GM10266 (cell line): Measurements from ENCODE around the gene SPTLC2.

Source experiments
- DNase-seq: peaks from one replicate; pipeline ENCODE4 v3.0.0; 2012; ENCODE audit errors: extremely low spot score
- TF ChIP-seq, protein P1 (sequence below): IDR thresholded peaks from 2 replicates; pipeline ENCODE4 v1.5.1; 2012; ENCODE audit warnings: mild to moderate bottlenecking, low read depth; ENCODE audit not compliant: control insufficient read depth, insufficient read depth; ENCODE audit errors: missing control alignments

The SPTLC2 gene

DNA sequence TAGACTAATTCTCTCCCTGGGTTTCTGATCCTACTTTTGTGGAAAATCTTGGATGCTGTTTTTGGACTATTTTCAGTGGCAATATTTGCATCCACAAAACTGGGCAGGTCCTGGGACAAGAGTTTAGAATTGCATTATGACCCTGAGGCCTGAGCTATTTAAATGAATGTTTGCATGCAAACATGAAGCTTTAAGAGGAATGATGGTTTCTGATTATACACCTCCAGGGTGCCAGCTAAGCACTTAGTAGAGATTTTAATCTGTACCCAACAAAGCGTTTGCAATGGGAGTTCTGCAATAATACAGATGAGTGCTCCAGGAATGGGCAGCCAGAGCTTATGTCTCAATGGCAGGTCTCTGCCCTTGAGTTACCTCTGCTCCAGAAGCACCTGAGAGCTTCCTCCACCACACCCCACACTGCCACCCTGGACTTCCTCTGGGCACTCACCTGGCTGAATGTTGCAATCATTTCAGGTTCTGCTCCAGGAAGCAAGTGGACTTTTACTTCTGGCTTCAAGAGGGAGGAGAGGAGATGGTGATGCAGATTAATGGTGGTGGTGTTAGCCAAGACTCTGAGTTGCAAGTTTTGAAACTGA lies 6.0 kb upstream of the SPTLC2 start:
- no peak for DNase-seq
- TF ChIP-seq, protein P1, sequence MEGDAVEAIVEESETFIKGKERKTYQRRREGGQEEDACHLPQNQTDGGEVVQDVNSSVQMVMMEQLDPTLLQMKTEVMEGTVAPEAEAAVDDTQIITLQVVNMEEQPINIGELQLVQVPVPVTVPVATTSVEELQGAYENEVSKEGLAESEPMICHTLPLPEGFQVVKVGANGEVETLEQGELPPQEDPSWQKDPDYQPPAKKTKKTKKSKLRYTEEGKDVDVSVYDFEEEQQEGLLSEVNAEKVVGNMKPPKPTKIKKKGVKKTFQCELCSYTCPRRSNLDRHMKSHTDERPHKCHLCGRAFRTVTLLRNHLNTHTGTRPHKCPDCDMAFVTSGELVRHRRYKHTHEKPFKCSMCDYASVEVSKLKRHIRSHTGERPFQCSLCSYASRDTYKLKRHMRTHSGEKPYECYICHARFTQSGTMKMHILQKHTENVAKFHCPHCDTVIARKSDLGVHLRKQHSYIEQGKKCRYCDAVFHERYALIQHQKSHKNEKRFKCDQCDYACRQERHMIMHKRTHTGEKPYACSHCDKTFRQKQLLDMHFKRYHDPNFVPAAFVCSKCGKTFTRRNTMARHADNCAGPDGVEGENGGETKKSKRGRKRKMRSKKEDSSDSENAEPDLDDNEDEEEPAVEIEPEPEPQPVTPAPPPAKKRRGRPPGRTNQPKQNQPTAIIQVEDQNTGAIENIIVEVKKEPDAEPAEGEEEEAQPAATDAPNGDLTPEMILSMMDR = no peak

DNA sequence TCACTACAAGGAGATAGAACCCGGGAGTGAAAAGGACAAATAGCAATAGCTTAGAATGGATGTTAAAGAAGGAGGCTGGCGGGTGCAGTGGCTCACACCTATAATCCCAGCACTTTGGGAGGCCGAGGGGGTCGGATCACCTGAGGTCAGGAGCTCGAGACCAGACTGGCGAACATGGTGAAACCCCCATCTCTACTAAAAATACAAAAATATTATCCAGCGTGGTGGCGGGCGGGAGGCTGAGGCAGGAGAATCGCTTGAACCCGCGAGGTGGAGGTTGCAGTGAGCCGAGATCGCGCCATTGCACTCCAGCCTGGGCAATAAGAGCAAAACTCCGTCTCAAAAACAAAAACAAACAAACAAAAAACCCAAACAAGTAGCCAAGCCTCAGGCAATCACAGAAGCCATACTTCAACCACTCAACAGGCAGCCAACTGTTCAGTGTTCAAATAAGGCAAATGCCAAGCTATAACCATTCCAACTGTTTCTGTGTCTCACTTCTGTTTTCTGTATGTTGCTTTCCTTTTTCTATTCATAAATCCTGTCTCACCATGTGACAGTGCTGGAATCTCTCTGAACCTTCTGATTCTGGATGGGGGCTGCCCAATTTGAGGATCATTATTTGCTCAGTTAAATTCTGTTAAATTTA lies 3.9 kb upstream of the SPTLC2 start:
- TF ChIP-seq, protein P1 = no peak
- no peak for DNase-seq

DNA sequence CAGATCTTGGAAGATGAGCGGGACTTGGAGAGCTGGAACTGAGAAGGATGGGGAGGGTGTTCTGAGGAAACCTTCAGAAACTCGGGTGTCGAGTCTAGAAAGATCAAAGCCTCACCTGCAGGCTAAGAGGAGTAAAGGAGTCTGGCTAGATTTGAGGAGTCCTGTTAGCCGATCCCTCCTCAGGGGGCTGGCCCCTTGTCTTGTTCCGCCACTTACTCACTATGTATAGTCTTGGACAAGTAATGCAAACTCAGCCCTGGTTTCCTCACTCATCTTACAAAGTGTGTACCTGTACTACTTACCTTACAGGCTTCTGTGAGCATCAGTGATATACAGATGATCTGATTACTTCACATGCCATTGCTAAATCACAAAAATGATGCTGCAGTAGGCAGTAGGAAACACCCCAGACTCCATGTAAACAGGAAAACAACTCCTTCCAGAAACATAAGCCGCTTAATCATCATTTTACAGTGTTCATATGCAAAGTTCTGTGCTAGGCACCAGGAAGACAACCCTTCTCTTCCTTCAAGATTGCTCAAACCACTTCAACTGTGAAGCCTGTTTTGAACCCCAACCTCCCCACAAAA lies 2.0 kb upstream of the SPTLC2 start:
- TF ChIP-seq, protein P1 = no peak
- DNase-seq = no peak

DNA sequence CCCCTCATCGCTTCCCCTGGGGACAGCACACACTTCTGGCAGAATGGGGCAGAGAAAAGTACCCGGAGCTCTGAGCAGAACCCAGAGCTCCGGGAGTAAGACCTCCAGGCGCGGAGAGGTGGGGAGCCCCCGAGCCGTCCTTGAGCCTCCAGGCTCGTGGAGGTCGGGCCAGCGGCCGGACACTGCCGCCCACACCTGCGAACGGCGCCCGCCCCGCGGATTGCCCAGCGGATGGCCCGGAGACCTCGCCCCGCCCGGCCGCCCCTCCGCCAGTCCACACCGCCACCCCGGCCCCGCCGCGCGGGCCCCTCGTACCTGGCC lies 344 bp downstream of the SPTLC2 start:
- peak; percentile 36 for DNase-seq
- TF ChIP-seq, protein P1 = no peak

DNA sequence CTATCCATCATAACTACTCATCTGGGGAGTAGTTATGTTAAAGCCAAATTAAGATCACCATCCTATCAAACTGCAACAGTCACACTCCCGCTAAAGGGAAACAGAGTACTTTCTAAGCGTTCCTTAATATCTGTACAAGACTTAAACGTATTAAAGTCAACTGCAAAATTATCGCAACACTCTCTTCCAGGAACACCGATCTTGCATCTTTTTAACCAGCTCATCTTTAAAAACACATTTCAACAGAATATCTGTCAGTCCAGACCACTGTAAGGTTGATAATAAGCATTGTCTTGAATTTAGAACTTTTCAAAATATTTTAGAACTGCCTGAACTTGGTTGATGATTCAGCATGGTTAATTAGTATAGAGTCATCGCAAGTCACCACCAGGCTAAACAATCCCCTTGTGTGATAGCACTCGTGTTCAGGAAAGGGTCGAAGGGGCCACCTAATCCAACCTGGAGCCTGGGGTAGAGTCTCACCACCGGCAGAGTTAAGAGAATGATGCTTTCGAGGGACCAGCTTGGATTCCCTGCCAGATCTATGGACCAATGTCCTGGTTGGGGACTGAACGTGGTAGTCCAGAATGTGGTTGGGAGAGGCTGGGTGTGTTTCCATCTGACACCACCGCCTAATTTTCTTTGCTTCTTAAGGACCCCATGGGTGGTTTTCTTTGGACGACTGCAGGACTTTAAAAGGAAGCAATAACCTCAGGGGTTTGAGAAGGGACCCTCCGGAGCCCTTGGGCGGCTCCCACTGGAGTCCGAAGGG lies 890 bp downstream of the SPTLC2 start:
- DNase-seq = no peak
- TF ChIP-seq, protein P1 = no peak

DNA sequence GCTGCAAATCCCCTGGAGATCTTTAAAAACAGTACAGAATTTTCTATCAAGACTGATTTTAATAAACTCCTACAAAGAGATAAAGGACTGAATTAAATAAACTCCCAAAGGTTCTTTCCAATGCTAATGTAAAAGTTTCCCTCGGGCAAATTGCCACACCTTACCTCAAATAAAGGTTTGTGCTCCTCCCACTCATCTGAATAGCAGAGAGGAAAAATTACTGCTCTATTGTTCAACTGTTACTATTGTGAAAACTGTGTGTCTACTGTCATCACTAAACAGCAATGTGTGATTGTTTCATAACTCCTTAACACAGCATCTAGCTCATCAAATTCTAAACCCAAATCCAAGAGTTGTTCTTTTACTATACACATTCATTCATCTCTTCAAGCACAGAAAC lies 3.2 kb downstream of the SPTLC2 start:
- TF ChIP-seq, protein P1 = no peak
- no peak for DNase-seq
